Stimulated activated naive CD4-positive, alpha-beta T cell (primary cell): Measurements from ENCODE around the gene PRICKLE2.

Experiments used
- DNase-seq, 6 experiments: peaks; one replicate each; lab custom pipeline; 2025; lab: John Stamatoyannopoulos, UW

The PRICKLE2 gene

DNA sequence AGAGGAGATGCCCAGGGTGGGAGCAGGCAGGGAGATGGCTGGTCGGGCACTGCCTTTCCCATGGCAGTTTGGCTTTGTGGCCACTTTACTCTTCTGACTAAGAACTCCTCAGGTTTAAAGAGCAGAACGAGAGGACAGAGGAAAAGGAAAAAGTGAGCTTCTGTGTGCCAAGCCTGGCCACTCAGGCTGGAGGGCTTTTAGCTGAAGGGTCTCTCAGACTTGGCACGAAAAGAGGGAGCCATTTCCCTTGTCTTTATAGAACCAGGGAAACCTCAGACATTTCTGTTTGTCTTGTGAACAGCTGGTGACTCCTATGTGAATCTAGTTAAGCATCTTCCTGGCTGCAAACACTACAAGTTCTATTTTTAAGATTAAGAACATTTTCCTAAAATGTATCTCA is 178.7 kb downstream of the PRICKLE2 start:
- DNase-seq: no peak

DNA sequence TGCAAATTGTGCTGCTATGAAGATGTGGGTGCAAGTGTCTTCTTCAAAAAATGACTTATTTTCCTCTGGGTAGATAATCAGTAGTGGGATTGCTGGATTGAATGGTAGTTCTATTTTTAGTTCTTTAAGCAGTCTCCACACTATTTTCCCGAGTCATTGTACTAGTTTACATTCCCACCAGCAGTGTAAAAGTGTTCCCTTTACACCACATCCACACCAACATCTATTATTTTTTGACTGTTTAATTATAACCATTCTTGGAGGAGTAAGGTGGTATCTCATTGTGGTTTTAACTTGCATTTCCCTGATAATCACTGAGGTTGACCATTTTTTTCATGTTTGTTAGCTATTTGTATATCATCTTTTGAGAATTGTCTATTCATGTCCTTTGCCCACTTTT is 182.3 kb downstream of the PRICKLE2 start:
- DNase-seq: no peak
